KMS-11 (cell line): ENCODE results near the gene RAB11FIP4.

Source experiments
- H2AFZ ChIP-seq: fragments of 200-600 bp; sonication (generic); 2 replicates; pipeline ENCODE4 v1.6.1; 2016; ENCODE audit warnings: antibody characterized with exemption, mixed run types, low read depth
- H3K27ac ChIP-seq: fragments of 200-600 bp; sonication (generic); 2 replicates; pipeline ENCODE4 v1.6.1; 2016; ENCODE audit warnings: mild to moderate bottlenecking, mixed run types
- H3K27me3 ChIP-seq: fragments of 200-600 bp; sonication (generic); 2 replicates; pipeline ENCODE4 v1.6.1; 2017; ENCODE audit warnings: mild to moderate bottlenecking, low read depth, mixed run types, moderate library complexity; ENCODE audit not compliant: insufficient read depth
- H3K36me3 ChIP-seq: fragments of 200-600 bp; sonication (generic); 2 replicates; pipeline ENCODE4 v1.6.1; 2017; ENCODE audit warnings: mild to moderate bottlenecking, mixed run types; ENCODE audit not compliant: insufficient read depth
- H3K4me1 ChIP-seq: fragments of 200-600 bp; sonication (generic); 2 replicates; pipeline ENCODE4 v1.6.1; 2016; ENCODE audit warnings: mild to moderate bottlenecking, low read depth, mixed run types; ENCODE audit not compliant: poor library complexity, severe bottlenecking
- H3K4me2 ChIP-seq: fragments of 200-600 bp; sonication (generic); 2 replicates; pipeline ENCODE4 v1.7.0; 2016; ENCODE audit warnings: mild to moderate bottlenecking, mixed run types
- H3K4me3 ChIP-seq: fragments of 200-600 bp; sonication (generic); IDR thresholded peaks from 2 replicates; pipeline ENCODE4 v1.6.1; 2017; ENCODE audit warnings: low read depth, low read length, mixed read lengths; ENCODE audit not compliant: insufficient read depth
- H3K79me2 ChIP-seq: fragments of 200-600 bp; sonication (generic); 2 replicates; pipeline ENCODE4 v1.6.1; 2016; ENCODE audit warnings: low read depth, mixed run types; ENCODE audit not compliant: insufficient read depth
- H3K9ac ChIP-seq: fragments of 200-600 bp; sonication (generic); 2 replicates; pipeline ENCODE4 v1.6.1; 2016; ENCODE audit warnings: mild to moderate bottlenecking, mixed run types
- H4K20me1 ChIP-seq: fragments of 200-600 bp; sonication (generic); 2 replicates; pipeline ENCODE4 v1.6.1; 2016; ENCODE audit warnings: mild to moderate bottlenecking, mixed run types; ENCODE audit not compliant: insufficient read depth
- CTCF ChIP-seq: fragments of 200-600 bp; sonication (generic); conservative IDR thresholded peaks from 2 replicates; pipeline ENCODE4 v1.6.1; 2017; ENCODE audit warnings: low read depth, mild to moderate bottlenecking, antibody characterized with exemption, low read length, moderate library complexity, mixed read lengths

The RAB11FIP4 gene

DNA sequence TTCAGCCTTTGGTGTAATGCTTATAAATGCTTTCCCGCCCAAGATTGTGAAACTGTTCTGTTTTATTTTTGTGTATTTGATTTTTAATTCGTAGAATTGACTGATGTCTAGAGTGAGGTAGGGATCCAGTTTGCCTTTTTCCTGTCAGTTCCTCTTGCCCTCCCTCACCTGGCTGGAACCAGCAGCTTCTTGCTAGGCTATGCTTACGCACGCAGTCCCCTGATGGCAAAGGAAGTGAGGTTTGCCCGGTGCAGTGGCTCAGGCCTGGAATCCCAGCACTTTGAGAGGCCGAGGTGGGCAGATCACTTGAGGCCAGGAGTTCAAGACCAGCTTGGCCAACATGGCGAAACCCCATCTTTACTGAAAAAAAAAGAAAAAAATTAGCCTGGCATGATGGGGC is 51.9 kb downstream of the RAB11FIP4 start:
- no peak for TF ChIP-seq CTCF
- no peak overlapping the region for H2AFZ ChIP-seq
- H4K20me1 ChIP-seq: no peaks in the 10 kb centered on the region

GRCh38 chr17:31444026-31444425 is 52.6 kb downstream of the RAB11FIP4 start:
- no peak overlapping the region for H3K27ac ChIP-seq
- H3K4me2 ChIP-seq: no peak overlapping the region
- no peak for TF ChIP-seq CTCF
- H3K79me2 ChIP-seq: no peaks in the 10 kb centered on the region
- H3K4me1 ChIP-seq: no peaks in the 10 kb centered on the region
- no peaks in the 10 kb centered on the region for H3K27me3 ChIP-seq
- no peaks in the 10 kb centered on the region for H3K36me3 ChIP-seq
- H3K9ac ChIP-seq: no peak overlapping the region
- H3K4me3 ChIP-seq: no peak overlapping the region
- H4K20me1 ChIP-seq: no peaks in the 10 kb centered on the region
- H2AFZ ChIP-seq: no peak overlapping the region

More for the DNA sequence above, 51.9 kb downstream of the RAB11FIP4 start:
- Histone ChIP-seq H3K4me1 (no peaks in the 10 kb centered on the region), H3K4me3 (no peak overlapping the region), H3K27me3 (no peaks in the 10 kb centered on the region), H3K9ac (no peak overlapping the region), H3K36me3 (no peaks in the 10 kb centered on the region), H3K4me2 (no peak overlapping the region), H3K79me2 (no peaks in the 10 kb centered on the region), H3K27ac (no peak overlapping the region)

DNA sequence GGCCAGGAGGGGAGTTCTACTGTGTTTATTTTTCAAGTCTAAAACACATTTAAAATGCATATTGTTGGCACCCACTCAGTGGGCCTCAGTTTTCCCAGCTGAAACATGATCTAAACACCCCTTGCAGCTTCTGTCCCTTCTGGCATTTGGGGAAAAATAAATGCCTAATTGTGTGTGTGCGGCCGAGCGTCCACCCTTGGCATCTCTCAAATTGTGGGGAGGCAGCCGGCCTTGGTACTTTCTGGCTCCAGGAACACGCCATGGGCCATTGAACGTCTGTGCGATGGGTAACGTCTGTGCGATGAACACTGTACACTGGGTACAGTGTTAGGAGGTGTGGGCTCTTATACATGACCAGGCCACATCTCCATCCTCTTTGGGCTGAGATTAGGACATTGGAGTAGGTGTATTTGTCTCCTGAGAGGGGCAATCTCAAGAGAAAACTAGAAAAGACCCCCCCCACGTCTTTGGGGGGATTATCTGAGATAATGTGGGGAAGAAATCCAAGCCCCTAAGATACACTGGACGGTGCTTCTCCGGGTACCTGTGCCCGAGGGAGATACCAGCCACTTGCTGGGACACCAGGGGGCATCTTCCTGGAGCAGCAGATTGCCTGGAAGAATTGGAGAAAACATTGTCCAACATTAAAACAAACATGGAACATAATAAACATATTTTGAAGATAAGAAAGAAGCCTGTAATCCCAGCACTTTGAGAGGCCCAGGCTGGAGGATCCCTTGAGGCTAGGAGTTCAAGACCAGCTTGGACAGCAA is 54.9 kb downstream of the RAB11FIP4 start:
- Histone ChIP-seq H3K4me2 (no peak overlapping the region), H3K36me3 (no peaks in the 10 kb centered on the region), H3K27ac (no peak overlapping the region), H2AFZ (no peak overlapping the region), H3K27me3 (no peaks in the 10 kb centered on the region), H4K20me1 (no peaks in the 10 kb centered on the region), H3K79me2 (no peaks in the 10 kb centered on the region), H3K4me3 (no peak overlapping the region), H3K9ac (no peak overlapping the region), H3K4me1 (no peaks in the 10 kb centered on the region)
- TF ChIP-seq CTCF: no peak

DNA sequence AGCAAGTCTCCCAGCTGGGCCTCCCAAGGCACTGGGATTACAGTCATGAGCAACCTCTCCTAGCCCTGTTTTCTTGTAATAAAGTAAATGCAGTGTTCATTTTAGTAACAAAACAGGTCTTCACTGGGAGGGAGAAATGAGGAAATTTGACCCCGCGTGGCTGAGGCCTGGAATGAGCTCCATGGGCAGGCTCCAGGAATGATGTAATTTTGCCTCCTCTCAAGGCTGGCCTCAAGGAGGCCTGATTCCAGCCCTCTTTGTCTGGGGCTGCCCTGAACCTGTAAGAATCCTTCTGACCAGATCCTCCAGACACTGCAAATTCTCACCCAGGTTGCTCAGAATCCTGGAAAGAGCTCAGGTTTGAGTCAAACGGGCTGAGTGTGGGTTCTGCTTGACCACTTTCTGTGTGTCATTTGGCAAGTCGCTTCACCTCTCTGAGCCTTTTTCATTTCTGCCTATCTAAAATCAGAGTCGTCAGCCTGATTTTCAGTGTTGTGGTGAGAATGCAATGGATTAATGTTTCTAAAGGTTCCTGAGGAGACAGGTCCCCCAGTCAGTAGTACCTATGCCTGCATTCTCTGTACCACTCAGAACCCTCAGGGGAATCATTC is 57.1 kb downstream of the RAB11FIP4 start:
- no peak overlapping the region for H3K4me3 ChIP-seq
- no peaks in the 10 kb centered on the region for H4K20me1 ChIP-seq
- no peaks in the 10 kb centered on the region for H3K4me1 ChIP-seq
- H3K36me3 ChIP-seq: no peaks in the 10 kb centered on the region
- H3K27ac ChIP-seq: no peak overlapping the region
- H3K27me3 ChIP-seq: no peaks in the 10 kb centered on the region
- no peak overlapping the region for H2AFZ ChIP-seq
- no peaks in the 10 kb centered on the region for H3K79me2 ChIP-seq
- no peak for TF ChIP-seq CTCF
- H3K4me2 ChIP-seq: no peak overlapping the region
- no peak overlapping the region for H3K9ac ChIP-seq
